ENCODE data around the gene FABP3. TPM values are rescaled to one million over a fixed set of nuclear protein-coding genes. Genes with fewer than 3 reads are reported as not detected.

FABP3 gene
- total and polyA plus RNA-seq, 2 of the 13 experiments (the other 11 are each of a cell fraction or from before 2014, with no cell fraction given): 0.21 to 0.24 TPM

- TF ChIP-seq FOXC1 (CRISPR knock-in tag; IDR thresholded peaks at IDR 0.05; ENCODE audit: borderline replicate concordance): no peak
- no peak for TF ChIP-seq CEBPZ (IDR thresholded peaks at IDR 0.05; ENCODE audit: low read length)
- TF ChIP-seq MLXIP (CRISPR knock-in tag; IDR thresholded peaks at IDR 0.05; ENCODE audit: borderline replicate concordance): no peak
- TF ChIP-seq SNAPC4 (CRISPR knock-in tag; IDR thresholded peaks at IDR 0.05): no peak
- no peak; the same call in 1 of the 2 replicates for TF ChIP-seq MEIS1 (CRISPR knock-in tag; IDR thresholded peaks at IDR 0.05; ENCODE audit: borderline replicate concordance)
- TF ChIP-seq ZNF430 (CRISPR knock-in tag; IDR thresholded peaks at IDR 0.05): 0 out of 2 replicates have a peak, but pooled peaks have one; percentile 69
- no peak for TF ChIP-seq KAT8 (CRISPR knock-in tag; IDR thresholded peaks at IDR 0.05)
- no peak for TF ChIP-seq ADNP (CRISPR knock-in tag; IDR thresholded peaks at IDR 0.05)
- TF ChIP-seq SRF (IDR thresholded peaks at IDR 0.05; ENCODE audit: low read depth, low read length): no peak
- TF ChIP-seq POLR2G (IDR thresholded peaks at IDR 0.05; ENCODE audit: low read depth, low read length): peak; percentile 36; the same call in 1 of the 2 replicates
- TF ChIP-seq MTF1 (CRISPR knock-in tag; IDR thresholded peaks at IDR 0.05): no peak
- TF ChIP-seq KLF11 (CRISPR knock-in tag; IDR thresholded peaks at IDR 0.05): no peak
- no peak for TF ChIP-seq ZNF460 (CRISPR knock-in tag; IDR thresholded peaks at IDR 0.05; ENCODE audit: borderline replicate concordance)
- no peak for TF ChIP-seq ZNF101 (CRISPR knock-in tag; IDR thresholded peaks at IDR 0.05; ENCODE audit: borderline replicate concordance, low read depth)
- peak; percentile 88 for TF ChIP-seq MAX (IDR thresholded peaks at IDR 0.05)
- TF ChIP-seq RARA (CRISPR knock-in tag; IDR thresholded peaks at IDR 0.05): peak; percentile 73
- TF ChIP-seq NCOA2 (CRISPR knock-in tag; IDR thresholded peaks at IDR 0.05): no peak
- no peak for TF ChIP-seq FOXP1 (IDR thresholded peaks at IDR 0.05)
- no peak for TF ChIP-seq FOXP1 (CRISPR knock-in tag; IDR thresholded peaks at IDR 0.05)
These were observed at the start of gene FABP3 (continued) for GRCh38 chr1:31373056-31373896.
